Measurements from ENCODE around the gene USP22.
A peak's percentile ranks its signal among the peaks of the same experiment; 100 is the strongest.
"Not testable (repeated sequence)": the region's sequence is repeated elsewhere in the genome, so short reads cannot be mapped to it uniquely, and the experiment has no call there.

USP22 gene

DNA sequence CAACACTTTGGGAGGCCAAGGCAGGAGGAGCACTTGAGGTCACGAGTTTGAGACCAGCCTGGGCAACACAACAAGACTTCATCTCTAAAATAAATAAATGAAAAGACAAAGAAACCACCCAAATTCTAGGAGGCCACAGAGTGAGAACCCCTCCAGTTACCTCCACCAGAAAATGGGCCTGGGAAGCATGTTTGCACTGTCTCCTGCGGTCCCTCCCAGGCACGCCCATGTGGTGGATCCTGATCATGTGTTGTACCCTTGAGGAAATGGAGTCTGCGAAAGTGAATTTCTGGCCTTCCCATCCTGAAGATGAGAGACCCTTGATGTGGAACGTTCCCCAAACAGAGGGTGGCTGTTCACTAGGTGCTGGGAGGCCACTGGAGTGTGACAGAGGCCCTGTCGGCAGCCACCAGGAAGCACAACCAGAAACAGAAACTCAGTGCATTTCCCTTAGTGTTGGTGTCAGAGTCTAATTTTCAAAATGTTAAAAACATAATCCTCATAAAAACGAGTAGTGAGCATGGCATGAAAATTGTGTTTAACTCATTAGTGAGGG lies 19.2 kb upstream of the USP22 start:
- DNase-seq (ENCODE audit: low spot score) = no peak
- H3K27ac ChIP-seq (ENCODE audit: poor library complexity, severe bottlenecking) = no peak overlapping the region
- no peaks in the 10 kb centered on the region for H3K36me3 ChIP-seq (ENCODE audit: low read depth)
- no peak overlapping the region for H3K4me3 ChIP-seq (ENCODE audit: severe bottlenecking)
- H3K27me3 ChIP-seq (ENCODE audit: insufficient read depth, poor library complexity, severe bottlenecking) = no peaks in the 10 kb centered on the region
- no peak for TF ChIP-seq CTCF (IDR thresholded peaks at IDR 0.05; ENCODE audit: poor library complexity, severe bottlenecking)
- no peak for ATAC-seq (ENCODE audit: low read depth)
- no peaks in the 10 kb centered on the region for H3K4me1 ChIP-seq (ENCODE audit: insufficient read depth, poor library complexity, severe bottlenecking)
- no peaks in the 10 kb centered on the region for H3K9me3 ChIP-seq (ENCODE audit: severe bottlenecking)

DNA sequence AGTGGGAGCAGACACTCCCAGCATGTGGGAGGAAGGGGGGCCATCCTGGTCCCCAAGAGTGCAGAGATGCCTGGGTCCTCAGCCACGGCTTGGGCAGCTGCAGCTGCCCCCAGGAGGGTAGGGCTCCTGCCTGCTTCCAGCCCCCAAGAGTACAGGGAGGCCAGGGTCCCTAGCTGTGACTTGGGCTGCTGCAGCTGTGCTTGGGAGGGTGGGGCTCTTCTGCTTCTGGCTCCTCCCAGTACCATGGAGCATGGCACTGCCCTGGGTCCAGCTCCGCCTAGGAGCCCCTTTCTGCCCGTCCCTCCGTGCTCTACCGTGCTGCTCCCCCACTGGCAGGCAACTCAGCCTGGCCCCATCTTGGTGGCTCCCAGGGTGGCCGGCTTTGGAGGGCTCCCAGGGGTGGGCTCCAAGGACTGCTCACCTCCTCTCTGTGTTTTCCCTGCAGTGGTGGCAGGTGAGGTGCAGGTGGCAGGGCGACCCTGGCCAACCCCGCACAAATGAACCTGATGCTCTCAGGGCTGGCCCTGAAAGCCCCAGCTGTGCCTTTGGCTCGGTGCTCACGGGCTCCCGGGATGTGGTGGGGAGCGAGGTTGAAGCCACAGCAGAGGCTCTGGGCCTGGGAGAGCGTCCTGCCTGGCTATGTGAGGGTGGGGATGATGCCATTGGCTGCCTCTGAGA lies 18.5 kb upstream of the USP22 start:
- Histone ChIP-seq H3K27ac (ENCODE audit: poor library complexity, severe bottlenecking) (no peak overlapping the region), H3K4me3 (ENCODE audit: severe bottlenecking) (no peak overlapping the region), H3K27me3 (ENCODE audit: insufficient read depth, poor library complexity, severe bottlenecking) (no peaks in the 10 kb centered on the region), H3K9me3 (ENCODE audit: severe bottlenecking) (no peaks in the 10 kb centered on the region), H3K36me3 (ENCODE audit: low read depth) (no peaks in the 10 kb centered on the region), H3K4me1 (ENCODE audit: insufficient read depth, poor library complexity, severe bottlenecking) (no peaks in the 10 kb centered on the region)
- no peak for TF ChIP-seq CTCF (IDR thresholded peaks at IDR 0.05; ENCODE audit: poor library complexity, severe bottlenecking)
- ATAC-seq (ENCODE audit: low read depth) (no peak), DNase-seq (ENCODE audit: low spot score) (no peak)

DNA sequence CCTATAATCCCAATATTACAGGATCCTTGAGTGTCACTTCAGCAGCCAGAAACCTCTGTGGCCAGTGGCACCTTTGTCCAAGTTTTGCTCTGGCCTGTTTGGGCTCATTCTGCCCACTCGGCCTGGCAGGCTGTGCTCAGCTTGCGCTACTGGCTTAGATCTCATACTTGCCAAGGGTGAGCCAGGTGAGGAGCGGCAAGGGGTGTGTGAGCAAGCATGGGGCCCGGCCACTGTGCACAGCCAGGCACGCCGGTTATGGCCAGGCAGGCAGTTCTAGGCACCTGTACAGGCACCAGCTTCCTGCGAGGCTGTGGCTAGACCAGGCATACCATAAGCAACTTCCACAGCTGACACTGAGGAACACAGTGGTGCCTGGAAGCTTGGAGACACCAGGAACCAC lies 16.9 kb upstream of the USP22 start:
- ATAC-seq (ENCODE audit: low read depth) (no peak), DNase-seq (ENCODE audit: low spot score) (no peak)
- no peaks in the 10 kb centered on the region for H3K9me3 ChIP-seq (ENCODE audit: severe bottlenecking)
- no peaks in the 10 kb centered on the region for H3K36me3 ChIP-seq (ENCODE audit: low read depth)
- H3K4me1 ChIP-seq (ENCODE audit: insufficient read depth, poor library complexity, severe bottlenecking) = no peaks in the 10 kb centered on the region
- H3K27me3 ChIP-seq (ENCODE audit: insufficient read depth, poor library complexity, severe bottlenecking) = no peaks in the 10 kb centered on the region
- H3K27ac ChIP-seq (ENCODE audit: poor library complexity, severe bottlenecking) = no peak overlapping the region
- no peak overlapping the region for H3K4me3 ChIP-seq (ENCODE audit: severe bottlenecking)
- TF ChIP-seq CTCF (IDR thresholded peaks at IDR 0.05; ENCODE audit: poor library complexity, severe bottlenecking) = no peak

DNA sequence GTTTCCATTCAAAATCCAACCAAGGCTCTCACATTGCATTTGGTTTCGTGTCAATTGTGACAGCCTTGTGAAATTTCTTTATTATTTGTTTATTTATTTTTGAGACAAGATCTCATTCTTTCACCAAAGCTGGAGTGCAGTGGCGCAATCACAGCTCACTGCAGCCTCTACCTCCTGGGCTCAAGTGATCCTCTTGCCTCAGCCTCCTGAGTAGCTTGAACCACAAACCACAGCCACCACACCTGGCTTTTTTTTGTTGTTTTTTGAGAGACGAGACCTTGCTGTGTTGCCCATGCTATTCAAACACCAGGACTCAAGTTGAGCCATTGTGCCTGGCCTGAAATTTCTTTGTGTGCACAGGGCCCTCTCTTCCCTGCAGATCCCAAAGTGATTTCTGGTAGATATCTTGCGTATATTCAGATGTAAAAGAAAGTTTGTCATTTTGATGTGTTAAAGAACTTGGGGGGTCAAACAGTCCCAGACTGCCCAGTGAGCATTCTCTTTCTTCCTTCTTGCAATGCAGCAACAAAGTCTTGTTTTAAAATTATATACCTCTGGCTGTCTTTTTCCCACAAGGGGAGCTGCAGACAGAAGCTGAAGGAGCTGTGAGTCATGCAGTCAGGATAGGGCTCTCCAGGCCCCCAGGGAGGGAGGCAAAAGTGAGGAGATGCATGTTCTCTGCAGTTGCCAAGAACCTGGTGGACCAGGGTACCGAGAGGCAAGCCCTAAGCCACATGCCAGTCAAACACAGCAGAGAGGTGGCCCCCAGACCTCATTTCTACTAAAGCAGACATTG lies 15.5 kb upstream of the USP22 start:
- ATAC-seq (ENCODE audit: low read depth) (peak; percentile 55; the same call in 1 of the 3 replicates), DNase-seq (ENCODE audit: low spot score) (no peak)
- TF ChIP-seq CTCF (IDR thresholded peaks at IDR 0.05; ENCODE audit: poor library complexity, severe bottlenecking) = peak; percentile 18
- no peaks in the 10 kb centered on the region for H3K36me3 ChIP-seq (ENCODE audit: low read depth)
- no peak overlapping the region for H3K4me3 ChIP-seq (ENCODE audit: severe bottlenecking)
- H3K9me3 ChIP-seq (ENCODE audit: severe bottlenecking) = no peaks in the 10 kb centered on the region
- no peaks in the 10 kb centered on the region for H3K4me1 ChIP-seq (ENCODE audit: insufficient read depth, poor library complexity, severe bottlenecking)
- H3K27me3 ChIP-seq (ENCODE audit: insufficient read depth, poor library complexity, severe bottlenecking) = no peaks in the 10 kb centered on the region
- no peak overlapping the region for H3K27ac ChIP-seq (ENCODE audit: poor library complexity, severe bottlenecking)

DNA sequence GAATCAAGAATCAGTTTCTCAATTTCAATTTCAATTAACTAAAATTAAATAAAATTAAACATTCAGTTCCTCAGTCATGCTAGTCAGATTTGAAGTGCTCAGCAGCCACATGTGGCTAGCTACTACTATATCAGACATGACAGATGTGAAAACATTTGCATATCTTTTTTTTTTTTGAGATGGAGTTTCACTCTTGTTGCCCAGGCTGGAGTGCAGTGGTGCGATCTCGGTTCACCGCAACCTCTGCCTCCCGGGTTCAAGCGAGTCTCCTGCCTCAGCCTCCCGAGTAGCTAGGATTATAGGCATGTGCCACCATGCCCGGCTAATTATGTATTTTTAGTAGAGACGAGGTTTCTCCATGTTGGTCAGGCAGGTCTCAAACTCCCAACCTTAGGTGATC lies 10.2 kb upstream of the USP22 start:
- H3K27ac ChIP-seq (ENCODE audit: poor library complexity, severe bottlenecking); DNase-seq (ENCODE audit: low spot score); ATAC-seq (ENCODE audit: low read depth); H3K27me3 ChIP-seq (ENCODE audit: insufficient read depth, poor library complexity, severe bottlenecking); H3K9me3 ChIP-seq (ENCODE audit: severe bottlenecking); H3K4me1 ChIP-seq (ENCODE audit: insufficient read depth, poor library complexity, severe bottlenecking); H3K36me3 ChIP-seq (ENCODE audit: low read depth); H3K4me3 ChIP-seq (ENCODE audit: severe bottlenecking): not testable (repeated sequence)

Measured in RWPE2 (cell line).